Astrocyte (in vitro differentiated cells and primary cell): ENCODE results near the gene SLC24A4. TPM values are rescaled to one million over a fixed set of nuclear protein-coding genes. Genes with fewer than 3 reads are reported as not detected.

Experiments used
- DNase-seq: peaks from one replicate; pipeline ENCODE4 v3.0.0-alpha.2; 2010; ENCODE audit warnings: low read depth
- FAIRE-seq: peaks from 2 replicates; lab custom pipeline; 2011; peaks lifted over from hg19 to GRCh38; lab: Jason Lieb, UNC
- H2AFZ ChIP-seq: 2 replicates; pipeline ENCODE4 v1.6.0; 2012; ENCODE audit warnings: low read depth, low read length, inconsistent platforms
- H3K27ac ChIP-seq: 2 replicates; pipeline ENCODE4 v1.5.1; 2011; ENCODE audit warnings: low read depth, low read length, inconsistent platforms
- H3K27me3 ChIP-seq: 2 replicates; pipeline ENCODE4 v1.6.0; 2011; ENCODE audit warnings: low read length, inconsistent platforms; ENCODE audit not compliant: insufficient read depth
- H3K36me3 ChIP-seq: 2 replicates; pipeline ENCODE4 v1.5.1; 2011; ENCODE audit warnings: low read length, inconsistent platforms; ENCODE audit not compliant: insufficient read depth
- H3K4me1 ChIP-seq: 2 replicates; pipeline ENCODE4 v1.5.1; 2011; ENCODE audit warnings: low read length, inconsistent platforms; ENCODE audit not compliant: insufficient read depth
- H3K4me2 ChIP-seq: 2 replicates; pipeline ENCODE4 v1.6.0; 2012; ENCODE audit warnings: low read length, inconsistent platforms
- H3K4me3 ChIP-seq: 2 replicates; pipeline ENCODE4 v1.5.1; 2011; ENCODE audit warnings: low read depth, mild to moderate bottlenecking, low read length, inconsistent platforms; ENCODE audit not compliant: insufficient read depth
- H3K79me2 ChIP-seq: 2 replicates; pipeline ENCODE4 v1.6.0; 2012; ENCODE audit warnings: mild to moderate bottlenecking, low read length, inconsistent platforms; ENCODE audit not compliant: insufficient read depth
- H3K9ac ChIP-seq: 2 replicates; pipeline ENCODE4 v1.6.0; 2012; ENCODE audit warnings: mild to moderate bottlenecking, low read length, inconsistent platforms
- H3K9me3 ChIP-seq: 2 replicates; pipeline ENCODE4 v1.5.1; 2012; ENCODE audit warnings: low read depth, mild to moderate bottlenecking, low read length, inconsistent platforms; ENCODE audit not compliant: insufficient read depth
- H4K20me1 ChIP-seq: 2 replicates; pipeline ENCODE4 v1.6.0; 2012; ENCODE audit warnings: low read length, inconsistent platforms; ENCODE audit not compliant: insufficient read depth
- H3K27ac Mint-ChIP-seq: one replicate; pipeline ENCODE4 v1.8.0; 2021; ENCODE audit warnings: mild to moderate bottlenecking, mixed read lengths; ENCODE audit not compliant: unreplicated experiment
- H3K27me3 Mint-ChIP-seq: one replicate; pipeline ENCODE4 v1.8.0; 2021; ENCODE audit warnings: low read depth, mixed read lengths; ENCODE audit not compliant: unreplicated experiment
- H3K36me3 Mint-ChIP-seq: one replicate; pipeline ENCODE4 v1.8.0; 2021; ENCODE audit warnings: low read depth, mixed read lengths; ENCODE audit not compliant: unreplicated experiment
- H3K4me1 Mint-ChIP-seq: one replicate; pipeline ENCODE4 v1.8.0; 2021; ENCODE audit warnings: low read depth, mixed read lengths; ENCODE audit not compliant: unreplicated experiment
- H3K4me3 Mint-ChIP-seq: one replicate; pipeline ENCODE4 v1.8.0; 2021; ENCODE audit warnings: mild to moderate bottlenecking, moderate library complexity, mixed read lengths; ENCODE audit not compliant: unreplicated experiment
- H3K9me3 Mint-ChIP-seq: one replicate; pipeline ENCODE4 v1.8.0; 2021; ENCODE audit warnings: mild to moderate bottlenecking, mixed read lengths; ENCODE audit not compliant: unreplicated experiment
- EZH2 ChIP-seq: IDR thresholded peaks from 2 replicates; pipeline ENCODE4 v1.6.1; 2012; ENCODE audit warnings: mild to moderate bottlenecking, low read length, inconsistent platforms; ENCODE audit not compliant: insufficient read depth
- total RNA-seq: library from RNA; stranded (reverse); gene quantifications from 2 replicates; pipeline ENCODE4 v1.2.1, GENCODE V29; 2021
- TF ChIP-seq, protein P1 (sequence below): IDR thresholded peaks from 2 replicates; pipeline ENCODE4 v1.5.1; 2011; ENCODE audit warnings: low read depth, mild to moderate bottlenecking, inconsistent platforms, low read length, moderate library complexity; ENCODE audit not compliant: insufficient read depth

SLC24A4 gene
- total RNA-seq, 1 donor from 2014 or later, result not detected

DNA sequence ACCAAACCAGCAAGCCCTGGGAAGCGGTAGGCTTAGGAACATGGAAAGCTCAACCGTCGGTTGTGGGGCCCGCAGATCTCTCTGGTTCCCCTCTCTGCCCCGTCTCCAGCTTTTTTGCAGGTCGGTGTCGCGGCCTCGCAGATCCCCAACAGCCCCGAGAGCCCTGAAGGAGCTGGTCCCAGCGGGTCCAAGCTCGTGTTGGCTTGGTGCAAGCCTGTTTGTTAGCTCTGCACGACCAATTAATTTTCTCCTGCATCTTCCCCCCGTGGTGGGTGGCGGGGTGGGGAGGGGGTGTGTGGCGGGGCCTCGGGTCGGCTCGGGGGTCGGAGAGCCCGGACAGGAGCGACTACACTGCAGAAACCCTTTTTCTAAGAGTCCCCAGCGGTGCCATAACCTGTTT lies 449 bp upstream of the SLC24A4 start:
- H3K4me1 Mint-ChIP-seq, result peaks cover 4% of the 10 kb centered on the region
- Histone ChIP-seq H3K36me3 (no peaks in the 10 kb centered on the region), H3K9ac (no peak overlapping the region), H3K79me2 (no peaks in the 10 kb centered on the region), H3K27me3 (peaks cover 44% of the 10 kb centered on the region), H3K9me3 (no peaks in the 10 kb centered on the region), H3K4me2 (peak overlapping the region; percentile 60), H3K27ac (no peak overlapping the region), H4K20me1 (no peaks in the 10 kb centered on the region), H3K4me3 (no peak overlapping the region), H3K4me1 (no peaks in the 10 kb centered on the region), H2AFZ (no peak overlapping the region)
- H3K9me3 Mint-ChIP-seq, result peaks cover 3% of the 10 kb centered on the region
- FAIRE-seq (no peak), DNase-seq (no peak)
- H3K36me3 Mint-ChIP-seq, result no peaks in the 10 kb centered on the region
- TF ChIP-seq EZH2, result no peak
- TF ChIP-seq, protein P1, sequence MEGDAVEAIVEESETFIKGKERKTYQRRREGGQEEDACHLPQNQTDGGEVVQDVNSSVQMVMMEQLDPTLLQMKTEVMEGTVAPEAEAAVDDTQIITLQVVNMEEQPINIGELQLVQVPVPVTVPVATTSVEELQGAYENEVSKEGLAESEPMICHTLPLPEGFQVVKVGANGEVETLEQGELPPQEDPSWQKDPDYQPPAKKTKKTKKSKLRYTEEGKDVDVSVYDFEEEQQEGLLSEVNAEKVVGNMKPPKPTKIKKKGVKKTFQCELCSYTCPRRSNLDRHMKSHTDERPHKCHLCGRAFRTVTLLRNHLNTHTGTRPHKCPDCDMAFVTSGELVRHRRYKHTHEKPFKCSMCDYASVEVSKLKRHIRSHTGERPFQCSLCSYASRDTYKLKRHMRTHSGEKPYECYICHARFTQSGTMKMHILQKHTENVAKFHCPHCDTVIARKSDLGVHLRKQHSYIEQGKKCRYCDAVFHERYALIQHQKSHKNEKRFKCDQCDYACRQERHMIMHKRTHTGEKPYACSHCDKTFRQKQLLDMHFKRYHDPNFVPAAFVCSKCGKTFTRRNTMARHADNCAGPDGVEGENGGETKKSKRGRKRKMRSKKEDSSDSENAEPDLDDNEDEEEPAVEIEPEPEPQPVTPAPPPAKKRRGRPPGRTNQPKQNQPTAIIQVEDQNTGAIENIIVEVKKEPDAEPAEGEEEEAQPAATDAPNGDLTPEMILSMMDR, result no peak
- H3K27me3 Mint-ChIP-seq, result peaks cover 92% of the 10 kb centered on the region
- no peak overlapping the region for H3K27ac Mint-ChIP-seq
- H3K4me3 Mint-ChIP-seq, result no peak overlapping the region

DNA sequence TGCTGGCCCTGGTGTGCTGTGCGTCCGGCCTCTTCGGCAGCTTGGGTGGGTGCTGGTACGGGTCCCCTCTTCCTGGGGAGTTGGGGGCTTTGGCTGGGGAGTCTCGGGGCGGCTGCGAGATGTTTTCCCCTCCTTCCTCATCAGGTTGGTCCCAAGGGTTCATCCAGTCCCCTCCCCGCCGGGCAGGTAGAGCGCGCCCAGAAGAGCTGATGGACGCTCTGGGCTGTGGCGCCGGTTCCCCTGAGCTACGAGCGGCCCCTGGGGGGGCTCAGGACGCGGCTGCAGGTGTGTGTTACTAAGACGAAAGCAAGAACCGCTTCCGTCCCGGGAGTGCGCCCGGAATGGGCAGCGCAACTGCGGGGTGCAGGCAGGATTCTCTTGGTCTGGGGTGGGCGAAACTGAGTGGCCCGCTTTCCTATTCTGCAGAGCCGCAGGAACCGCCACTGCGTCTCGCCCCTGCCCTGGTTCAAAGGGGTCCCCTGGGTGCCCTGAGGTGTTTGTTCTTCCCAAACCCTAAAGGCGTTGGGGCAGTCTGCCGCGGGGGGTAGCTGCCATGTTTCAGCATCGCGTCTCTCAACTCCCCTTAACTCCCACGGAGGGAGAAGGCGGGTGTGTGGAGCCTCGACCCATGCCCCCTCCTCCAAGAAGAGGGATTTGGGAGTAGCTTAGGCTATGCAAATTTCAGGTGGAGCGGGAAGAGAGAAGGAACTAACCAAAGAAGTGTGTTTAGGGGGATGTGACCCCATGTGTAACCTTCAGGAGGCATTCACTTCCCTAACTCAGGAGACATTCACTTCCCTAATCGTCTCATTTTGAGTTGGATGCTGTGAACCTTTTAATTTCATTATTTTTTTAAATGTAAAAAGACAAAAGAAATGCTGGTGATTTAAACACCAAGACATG lies 1.2 kb downstream of the SLC24A4 start:
- FAIRE-seq (no peak), DNase-seq (no peak)
- no peaks in the 10 kb centered on the region for H4K20me1 ChIP-seq
- no peak overlapping the region for H3K27ac ChIP-seq
- Mint-ChIP-seq H3K4me1 (no peaks in the 10 kb centered on the region), H3K36me3 (no peaks in the 10 kb centered on the region), H3K27me3 (peaks cover 93% of the 10 kb centered on the region), H3K9me3 (no peaks in the 10 kb centered on the region), H3K4me3 (peak overlapping the region; percentile 54), H3K27ac (no peak overlapping the region)
- peak; percentile 80 for TF ChIP-seq EZH2
- TF ChIP-seq, protein P1, result no peak
- no peaks in the 10 kb centered on the region for H3K4me1 ChIP-seq
- no peak overlapping the region for H2AFZ ChIP-seq
- peaks cover 46% of the 10 kb centered on the region for H3K27me3 ChIP-seq
- H3K9me3 ChIP-seq, result no peaks in the 10 kb centered on the region
- H3K79me2 ChIP-seq, result no peaks in the 10 kb centered on the region
- H3K4me3 ChIP-seq, result no peak overlapping the region
- H3K4me2 ChIP-seq, result peak overlapping the region; percentile 60
- H3K36me3 ChIP-seq, result no peaks in the 10 kb centered on the region
- no peak overlapping the region for H3K9ac ChIP-seq

DNA sequence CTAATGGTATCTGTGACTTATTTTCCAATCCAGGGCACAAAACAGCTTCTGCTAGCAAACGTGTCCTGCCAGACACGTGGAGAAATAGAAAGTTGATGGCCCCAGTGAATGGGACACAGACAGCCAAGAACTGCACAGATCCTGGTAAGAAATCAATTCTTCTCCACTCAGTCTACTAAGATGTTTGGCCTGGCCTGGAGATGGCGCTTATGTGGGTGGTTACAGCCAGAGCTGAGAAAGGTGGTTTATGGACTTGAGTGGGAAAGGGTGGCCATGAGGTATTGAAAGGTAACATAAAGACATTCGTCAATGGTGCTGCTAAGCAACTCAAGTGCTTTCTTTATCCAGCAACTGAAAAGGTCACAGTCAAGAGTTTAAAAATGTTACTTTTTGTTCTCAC lies 2.9 kb downstream of the SLC24A4 start:
- no peaks in the 10 kb centered on the region for H3K36me3 Mint-ChIP-seq
- Histone ChIP-seq H3K9ac (no peak overlapping the region), H3K79me2 (no peaks in the 10 kb centered on the region), H4K20me1 (no peaks in the 10 kb centered on the region), H3K4me2 (no peak overlapping the region), H3K27me3 (peaks cover 46% of the 10 kb centered on the region), H3K4me3 (no peak overlapping the region), H3K9me3 (no peaks in the 10 kb centered on the region), H2AFZ (no peak overlapping the region), H3K27ac (no peak overlapping the region), H3K4me1 (no peaks in the 10 kb centered on the region), H3K36me3 (no peaks in the 10 kb centered on the region)
- no peak overlapping the region for H3K4me3 Mint-ChIP-seq
- DNase-seq (no peak), FAIRE-seq (no peak)
- no peaks in the 10 kb centered on the region for H3K4me1 Mint-ChIP-seq
- H3K9me3 Mint-ChIP-seq, result no peaks in the 10 kb centered on the region
- H3K27ac Mint-ChIP-seq, result no peak overlapping the region
- H3K27me3 Mint-ChIP-seq, result peaks cover 83% of the 10 kb centered on the region
- no peak for TF ChIP-seq EZH2
- TF ChIP-seq, protein P1, result no peak
